A549 (cell line): ENCODE data around the gene MMP14.

Source experiments
- CTCF ChIP-seq: fragments of >200 bp; sonication (Bioruptor Twin); formaldehyde crosslinking; IDR thresholded peaks from 3 replicates; pipeline ENCODE4 v1.5.1; 2016
- EP300 ChIP-seq, 2 experiments: fragments of >200 bp; sonication (Bioruptor Twin); formaldehyde crosslinking; IDR thresholded peaks; 2 replicates in 1 of 2; 3 replicates in 1 of 2; pipeline ENCODE4 v1.6.1; 2016 to 2017
- HMGXB4 ChIP-seq: fragments of 250-450 bp; sonication (Bioruptor Pico); IDR thresholded peaks from 2 replicates; pipeline ENCODE4 v1.5.0; 2021; ENCODE audit warnings: mild to moderate bottlenecking, moderate library complexity, borderline replicate concordance
- JUNB ChIP-seq: fragments of >200 bp; sonication (Bioruptor Twin); formaldehyde crosslinking; IDR thresholded peaks from 2 replicates; pipeline ENCODE4 v1.6.1; 2016
- MAX ChIP-seq: IDR thresholded peaks from 2 replicates; pipeline ENCODE4 v1.6.1; 2012
- POLR2A ChIP-seq: IDR thresholded peaks from 2 replicates; pipeline ENCODE4 v1.6.1; 2012; ENCODE audit warnings: mild to moderate bottlenecking, low read length
- POLR2AphosphoS2 ChIP-seq: conservative IDR thresholded peaks from 2 replicates; pipeline ENCODE4 v1.6.1; 2012; ENCODE audit warnings: low read length, improper control_type of control experiment, inconsistent platforms
- RAD21 ChIP-seq, 2 experiments: fragments of >200 bp in 1 of 2; sonication (Bioruptor Twin) in 1 of 2; formaldehyde crosslinking in 1 of 2; IDR thresholded peaks in 1 of 2; conservative IDR thresholded peaks in 1 of 2; 2 replicates in 1 of 2; 3 replicates in 1 of 2; pipeline ENCODE4 v1.6.1; 2012 to 2018; ENCODE audit warnings: inconsistent platforms in 1 of 2
- REST ChIP-seq: fragments of 200-600 bp; sonication (generic); IDR thresholded peaks from 2 replicates; pipeline ENCODE4 v1.6.1; 2016; ENCODE audit warnings: antibody characterized with exemption, mild to moderate bottlenecking, moderate library complexity
- RFX5 ChIP-seq: fragments of 450-650 bp; IDR thresholded peaks from 2 replicates; pipeline ENCODE4 v1.7.1; 2014; ENCODE audit warnings: antibody characterized with exemption, mild to moderate bottlenecking, moderate library complexity
- ZFP36 ChIP-seq: fragments of 450-650 bp; IDR thresholded peaks from 2 replicates; pipeline ENCODE4 v1.6.1; 2014; ENCODE audit warnings: borderline replicate concordance; ENCODE audit not compliant: partially characterized antibody
- ZSCAN20 ChIP-seq: fragments of 250-450 bp; sonication (Bioruptor Pico); IDR thresholded peaks from 2 replicates; pipeline ENCODE4 v1.8.0; 2022; ENCODE audit warnings: mild to moderate bottlenecking, moderate library complexity

- no peak for TF ChIP-seq RFX5
- TF ChIP-seq ZFP36, result no peak
- TF ChIP-seq EP300 (IDR thresholded peaks at IDR 0.05), result no peak
- TF ChIP-seq CTCF, result no peak
- TF ChIP-seq MAX, result peak; percentile 12; the same call in 1 of the 2 replicates
- no peak for TF ChIP-seq ZSCAN20 (CRISPR knock-in tag)
- peak; percentile 48 for TF ChIP-seq POLR2A
- no peak; the same call in 1 of the 2 replicates for TF ChIP-seq HMGXB4 (CRISPR knock-in tag)
- no peak for TF ChIP-seq REST
- no peak for TF ChIP-seq RAD21 (conservative IDR thresholded peaks at IDR 0.05 in 1 of 2, IDR thresholded peaks at IDR 0.05 in 1 of 2)
- no peak for TF ChIP-seq JUNB
- no peak for TF ChIP-seq POLR2AphosphoS2
Observed at GRCh38 chr14:22871224-22872032, 35.0 kb downstream of the MMP14 start, which contains the start of gene LRP10.
